ENCODE data around the gene NAA10. TPM values are rescaled to one million over a fixed set of nuclear protein-coding genes. Genes with fewer than 3 reads are reported as not detected.
A peak's percentile ranks its signal among the peaks of the same experiment; 100 is the strongest.
"Not testable (repeated sequence)": the region's sequence is repeated elsewhere in the genome, so short reads cannot be mapped to it uniquely, and the experiment has no call there.

Gene NAA10
- total RNA-seq (2014; rRNA removed; shearing (Covaris generic)), result 85.7 and 96.4 TPM in 2 replicates
- polyA plus RNA-seq (2015; cell fraction: cytosol; rRNA removed), result 205 and 223 TPM in 2 replicates
- 401 and 402 TPM in 2 replicates for polyA plus RNA-seq (2015; cell fraction: nucleus; rRNA removed)

DNA sequence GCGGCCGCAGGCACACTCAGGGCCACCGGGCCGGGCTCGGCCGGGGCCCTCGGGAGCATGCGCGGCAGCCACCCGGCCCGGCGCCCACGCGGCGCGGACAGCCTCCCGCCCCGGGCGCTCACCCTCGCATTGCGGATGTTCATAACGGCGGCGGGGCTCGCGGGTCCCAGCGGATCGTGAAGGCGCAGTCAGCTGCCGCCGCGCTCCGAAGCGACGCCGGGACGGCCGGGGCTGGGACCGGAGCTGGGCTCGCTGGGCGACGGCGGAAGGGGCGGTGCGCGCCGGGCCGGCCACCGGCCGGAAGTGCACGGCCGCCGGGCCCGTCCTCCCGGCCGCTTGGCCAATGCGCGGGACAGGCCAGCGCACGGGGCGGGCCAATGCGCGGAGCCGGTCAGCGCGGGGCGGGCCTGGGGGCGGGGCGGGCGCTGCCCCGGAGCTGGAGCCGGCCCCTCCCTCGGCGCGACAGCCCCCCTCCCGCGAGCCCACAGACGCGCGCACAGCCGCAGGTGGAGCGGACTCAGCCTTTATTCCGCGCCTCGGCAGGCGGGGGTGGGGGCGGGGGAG lies at the start of gene NAA10:
Gene NAA10 (minus strand): TSS at position 276 of the 564 bp plus-strand sequence. CDS start 133 bp downstream, at position 143.
- in situ Hi-C loops (cut with HindIII; ENCODE audit: low pct_unique_long_range_greater_than_20kb, low sequenced_read_pairs), result no loop called here
- peak; percentile 71 for DNase-seq (ENCODE audit: low read depth, low spot score)

DNA sequence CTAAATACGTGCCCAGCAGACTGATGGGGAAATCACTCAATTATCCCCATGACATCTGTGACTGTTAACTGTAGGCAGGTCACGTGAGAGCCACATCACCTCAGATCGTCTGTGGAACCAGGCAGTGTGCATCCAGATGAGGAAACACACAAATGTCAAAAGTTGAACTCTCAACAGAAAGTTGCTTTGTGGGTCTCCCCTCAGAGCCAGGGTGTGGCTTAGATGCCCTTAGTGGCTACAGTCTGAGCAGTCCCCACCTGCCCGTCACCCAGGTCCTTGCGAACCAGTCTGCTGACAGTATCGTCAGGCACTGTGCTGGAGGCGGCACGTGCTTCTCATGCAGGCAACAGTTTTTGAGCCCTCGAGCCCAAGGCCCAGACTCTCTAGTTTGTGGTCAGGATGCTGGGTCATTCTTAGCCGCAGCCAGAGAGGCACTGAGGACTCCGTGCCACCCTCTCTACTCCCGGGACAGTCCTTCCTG lies 48.5 kb upstream of the NAA10 start:
- in situ Hi-C loops (cut with HindIII; ENCODE audit: low pct_unique_long_range_greater_than_20kb, low sequenced_read_pairs), result no loop called here
- DNase-seq (ENCODE audit: low read depth, low spot score), result no peak

DNA sequence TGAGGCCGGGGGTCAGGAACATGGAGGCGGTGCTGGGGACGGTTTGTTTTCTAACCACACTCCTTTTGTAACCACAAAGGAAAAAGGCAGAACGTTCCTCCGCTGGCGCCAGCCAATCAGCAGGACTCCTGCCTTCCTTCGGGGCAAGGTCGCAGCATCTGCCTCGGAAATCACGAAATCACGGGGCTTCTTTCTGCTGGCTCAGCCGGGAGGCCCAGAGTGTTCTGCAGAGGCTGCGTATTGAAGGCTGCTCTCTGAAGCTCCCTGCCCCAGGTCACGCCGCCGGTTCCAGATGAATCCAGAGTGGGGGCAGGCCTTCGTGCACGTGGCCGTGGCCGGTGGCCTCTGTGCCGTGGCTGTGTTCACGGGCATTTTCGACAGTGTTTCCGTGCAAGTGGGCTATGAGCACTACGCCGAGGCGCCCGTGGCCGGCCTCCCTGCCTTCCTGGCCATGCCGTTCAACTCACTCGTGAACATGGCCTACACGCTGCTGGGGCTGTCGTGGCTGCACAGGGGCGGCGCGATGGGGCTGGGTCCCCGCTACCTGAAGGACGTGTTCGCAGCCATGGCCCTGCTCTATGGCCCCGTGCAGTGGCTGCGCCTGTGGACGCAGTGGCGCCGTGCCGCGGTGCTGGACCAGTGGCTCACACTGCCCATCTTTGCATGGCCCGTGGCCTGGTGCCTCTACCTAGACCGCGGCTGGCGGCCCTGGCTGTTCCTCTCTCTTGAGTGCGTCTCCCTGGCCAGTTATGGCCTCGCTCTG lies 47.1 kb upstream of the NAA10 start:
- no peak for DNase-seq (ENCODE audit: low read depth, low spot score)
- in situ Hi-C loops (cut with HindIII; ENCODE audit: low pct_unique_long_range_greater_than_20kb, low sequenced_read_pairs), result no loop called here

- in situ Hi-C loops (cut with HindIII; ENCODE audit: low pct_unique_long_range_greater_than_20kb, low sequenced_read_pairs), result no loop called here
- no peak for DNase-seq (ENCODE audit: low read depth, low spot score)
These were observed 46.4 kb upstream of the NAA10 start for GRCh38 chrX:153981231-153981630.

DNA sequence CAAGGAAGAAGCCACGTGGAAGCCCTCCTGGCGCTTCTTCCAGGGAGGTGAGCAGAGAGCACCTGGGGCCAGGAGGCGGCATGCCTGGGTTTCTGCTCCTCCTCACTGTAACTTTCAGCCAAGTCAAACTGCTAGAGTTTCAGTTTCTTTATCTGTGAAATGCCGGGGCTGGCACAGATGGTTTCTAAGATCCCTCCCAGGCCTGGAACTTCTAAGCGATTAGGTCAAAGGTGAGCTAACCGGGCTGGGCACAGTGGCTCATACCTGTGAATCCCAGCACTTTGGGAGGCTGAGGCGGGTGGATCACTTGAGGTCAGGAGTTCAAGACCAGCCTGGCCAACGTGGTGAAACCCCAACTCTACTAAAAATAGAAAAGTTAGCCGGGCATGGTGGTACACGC lies 45.6 kb upstream of the NAA10 start:
- in situ Hi-C loops (cut with HindIII; ENCODE audit: low pct_unique_long_range_greater_than_20kb, low sequenced_read_pairs); DNase-seq (ENCODE audit: low read depth, low spot score): not testable (repeated sequence)

GRCh38 chrX:153974726-153975286 lies 40.0 kb upstream of the NAA10 start:
- no peak for DNase-seq (ENCODE audit: low read depth, low spot score)
- in situ Hi-C loops (cut with HindIII; ENCODE audit: low pct_unique_long_range_greater_than_20kb, low sequenced_read_pairs), result no loop called here

DNA sequence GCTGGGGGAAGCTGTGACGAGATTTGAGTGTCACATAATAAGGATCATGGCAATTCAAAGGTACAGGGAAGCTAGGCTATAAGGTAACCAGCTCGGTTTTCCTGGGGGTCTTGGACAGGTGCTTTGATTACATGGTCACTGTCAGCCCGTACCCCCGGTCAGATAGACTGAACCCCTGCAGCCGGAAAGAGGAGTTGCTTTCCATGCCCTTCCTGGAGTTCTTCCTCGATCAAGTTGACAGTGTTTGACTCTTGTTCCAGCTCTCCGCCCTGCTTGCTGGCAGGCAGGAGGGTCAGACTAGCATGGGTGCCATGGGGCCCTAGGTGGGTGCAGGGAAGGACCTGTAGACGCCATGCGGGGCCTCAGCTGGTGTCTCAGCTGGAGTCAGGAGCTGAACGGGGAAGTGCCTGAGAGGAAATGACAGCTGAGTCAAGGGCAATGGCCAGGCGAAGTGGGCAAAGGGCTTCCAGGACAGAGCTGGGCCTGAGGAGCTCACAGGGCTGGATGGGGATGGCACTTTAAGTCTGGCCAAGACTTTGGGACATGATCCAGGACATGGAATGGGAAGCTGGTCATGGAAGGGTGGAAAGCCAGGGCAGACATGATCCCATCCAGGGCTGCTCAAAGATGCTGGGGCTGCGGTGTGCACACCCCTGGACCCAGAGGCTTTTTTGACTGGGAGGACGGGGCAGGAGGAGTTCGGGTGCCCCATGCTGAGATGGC lies 39.3 kb upstream of the NAA10 start:
- no peak for DNase-seq (ENCODE audit: low read depth, low spot score)
- in situ Hi-C loops (cut with HindIII; ENCODE audit: low pct_unique_long_range_greater_than_20kb, low sequenced_read_pairs), result no loop called here

- no peak for DNase-seq (ENCODE audit: low read depth, low spot score)
These were observed 38.5 kb upstream of the NAA10 start for GRCh38 chrX:153973127-153974002.

GRCh38 chrX:153972368-153973126 lies 37.7 kb upstream of the NAA10 start, which contains the start of gene TMEM187:
Gene TMEM187 (plus strand): TSS chrX:153972754. CDS start chrX:153982063, 9,309 bp downstream.
- DNase-seq (ENCODE audit: low read depth, low spot score), result peak; percentile 88
- in situ Hi-C loops (cut with HindIII; ENCODE audit: low pct_unique_long_range_greater_than_20kb, low sequenced_read_pairs), result no loop called here

More at GRCh38 chrX:153973127-153974002, 38.5 kb upstream of the NAA10 start:
- in situ Hi-C loops (cut with HindIII; ENCODE audit: low pct_unique_long_range_greater_than_20kb, low sequenced_read_pairs), result no loop called here

DNA sequence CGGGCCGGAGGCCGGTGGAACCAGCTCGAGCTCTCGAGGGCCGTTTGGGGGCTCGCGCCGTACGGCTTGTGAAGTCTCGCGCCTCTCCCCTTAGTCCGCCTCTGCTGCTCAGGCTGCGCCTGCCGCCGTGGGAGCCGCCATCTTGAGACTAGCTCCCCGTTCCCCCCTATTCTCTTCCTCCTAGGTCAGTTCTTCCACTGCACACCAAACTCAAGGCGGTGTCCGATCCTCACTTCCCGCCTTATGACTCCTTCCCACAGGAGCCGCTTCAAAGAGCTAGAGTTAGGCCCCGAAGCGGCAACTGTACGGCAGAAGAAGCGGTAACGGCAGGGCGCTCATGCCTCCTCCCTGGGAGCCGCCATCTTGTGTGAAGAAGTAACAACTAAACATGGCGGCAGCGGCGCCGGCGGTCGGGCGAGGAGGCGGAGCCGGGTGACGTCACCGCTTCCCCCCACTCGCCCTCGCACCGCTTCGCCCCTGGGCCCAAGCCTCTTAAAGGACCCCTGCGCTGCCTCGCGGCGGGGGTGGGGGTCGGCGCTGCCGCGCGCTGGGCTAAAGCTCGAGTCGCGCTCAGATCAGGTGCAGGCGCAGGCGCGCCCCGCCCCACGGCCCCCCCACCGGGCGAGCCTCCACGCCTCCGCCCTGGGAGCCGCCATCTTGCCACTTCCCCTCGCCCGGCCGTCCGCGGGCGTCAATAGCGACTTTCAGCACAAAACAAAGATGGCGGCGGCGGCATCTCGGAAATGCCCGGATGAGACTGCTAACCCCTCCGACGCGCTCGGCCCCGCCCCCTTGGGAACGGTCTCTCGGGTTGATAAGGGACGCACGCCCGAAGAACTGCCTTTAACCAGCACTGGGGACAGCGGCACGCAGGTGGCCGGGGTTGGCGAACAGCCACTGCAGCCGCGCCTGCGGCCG lies 36.9 kb upstream of the NAA10 start, which contains the start of gene HCFC1:
Gene HCFC1 (minus strand): TSS at position 369 of the 918 bp plus-strand sequence. CDS start 978 bp downstream, outside the sequence.
- in situ Hi-C loops (cut with HindIII; ENCODE audit: low pct_unique_long_range_greater_than_20kb, low sequenced_read_pairs), result no loop called here
- DNase-seq (ENCODE audit: low read depth, low spot score), result peak; percentile 90

DNA sequence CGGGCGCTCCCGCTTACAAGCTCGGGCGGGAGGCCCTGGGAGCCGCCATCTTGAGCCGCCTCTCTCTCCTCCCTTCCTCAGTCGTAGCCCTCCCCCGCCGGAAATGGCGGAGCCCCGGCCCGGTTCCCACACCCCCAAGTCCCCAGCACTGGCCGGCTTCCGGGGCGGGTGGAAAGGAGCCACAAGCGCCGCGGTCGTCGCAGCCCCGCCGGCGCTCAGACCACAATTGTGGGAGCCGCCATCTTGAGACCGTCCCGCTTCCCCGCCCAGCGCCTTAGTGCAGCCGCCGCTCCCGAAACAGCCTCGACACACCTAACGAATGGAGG lies 36.2 kb upstream of the NAA10 start:
- DNase-seq (ENCODE audit: low read depth, low spot score), result peak; percentile 84
- in situ Hi-C loops (cut with HindIII; ENCODE audit: low pct_unique_long_range_greater_than_20kb, low sequenced_read_pairs), result no loop called here

DNA sequence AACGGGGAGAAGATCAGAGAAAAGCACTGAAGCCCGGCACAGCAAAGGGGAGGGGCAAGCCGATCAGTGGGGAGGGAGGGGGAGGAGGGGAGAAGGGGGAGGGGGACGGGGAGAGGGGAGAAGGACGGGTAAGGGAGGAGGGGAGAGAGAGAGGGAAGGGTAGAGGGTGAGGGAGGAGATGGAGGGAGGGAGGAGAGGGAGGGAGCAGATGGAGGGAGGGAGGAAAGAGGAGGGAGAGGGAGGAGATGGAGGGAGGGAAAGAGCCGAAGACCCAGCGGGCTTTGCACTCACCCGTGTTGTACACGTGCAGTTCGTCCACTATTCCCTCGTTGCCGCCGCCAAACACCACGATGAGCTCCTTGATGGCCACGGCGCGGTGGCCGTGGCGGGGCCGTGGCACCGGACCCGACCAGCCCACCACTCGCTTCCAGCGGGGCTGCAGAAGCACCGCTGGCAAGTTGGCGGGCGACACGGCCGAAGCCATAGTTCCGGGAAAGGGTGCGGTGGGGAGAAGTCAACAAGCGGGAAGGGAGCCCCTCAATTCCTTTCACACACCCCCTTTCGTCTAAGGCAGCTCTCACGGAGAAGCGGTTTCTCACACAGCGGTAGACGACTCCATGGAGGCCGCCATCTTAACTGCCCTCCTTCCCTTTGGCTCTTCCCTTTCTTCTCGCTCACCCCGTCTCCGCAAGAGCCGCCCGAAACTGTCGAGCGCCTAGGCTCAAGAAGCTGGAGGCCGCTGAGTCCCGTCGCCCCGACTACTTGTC lies 35.7 kb upstream of the NAA10 start:
- DNase-seq (ENCODE audit: low read depth, low spot score), result peak; percentile 45
- in situ Hi-C loops (cut with HindIII; ENCODE audit: low pct_unique_long_range_greater_than_20kb, low sequenced_read_pairs), result no loop called here

- no peak for DNase-seq (ENCODE audit: low read depth, low spot score)
- in situ Hi-C loops (cut with HindIII; ENCODE audit: low pct_unique_long_range_greater_than_20kb, low sequenced_read_pairs), result no loop called here
These were observed 35.1 kb upstream of the NAA10 start for GRCh38 chrX:153969904-153970356.

- in situ Hi-C loops (cut with HindIII; ENCODE audit: low pct_unique_long_range_greater_than_20kb, low sequenced_read_pairs), result no loop called here
- no peak for DNase-seq (ENCODE audit: low read depth, low spot score)
These were observed 34.5 kb upstream of the NAA10 start for GRCh38 chrX:153969125-153969903.

Measured in SK-MEL-5 (cell line).